ENCODE measurements around the gene RCAN3.
"Not testable (repeated sequence)": the region's sequence is repeated elsewhere in the genome, so short reads cannot be mapped to it uniquely, and the experiment has no call there.

RCAN3 gene

DNA sequence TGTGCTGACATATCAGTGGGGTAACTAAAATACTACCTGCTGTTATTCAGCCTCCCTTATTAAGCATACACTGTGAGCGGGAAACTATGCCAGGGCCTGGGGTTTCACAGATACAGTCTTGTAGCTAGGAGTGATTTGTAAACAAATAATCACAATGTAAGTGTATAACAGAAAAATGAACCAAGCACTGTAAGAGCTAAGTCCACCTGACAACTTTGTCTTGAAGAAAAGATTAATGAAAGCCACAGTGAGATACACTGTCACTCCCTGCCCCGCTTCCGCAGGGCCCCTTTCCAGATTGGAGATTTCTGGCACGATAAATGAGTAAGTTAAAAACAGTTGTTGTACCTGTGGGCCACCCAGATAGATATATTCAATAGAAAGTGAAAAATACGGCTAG, 4.8 kb downstream of the RCAN3 start:
- in situ Hi-C loops (cut with HindIII; ENCODE audit: low sequenced_read_pairs), result no loop called here

DNA sequence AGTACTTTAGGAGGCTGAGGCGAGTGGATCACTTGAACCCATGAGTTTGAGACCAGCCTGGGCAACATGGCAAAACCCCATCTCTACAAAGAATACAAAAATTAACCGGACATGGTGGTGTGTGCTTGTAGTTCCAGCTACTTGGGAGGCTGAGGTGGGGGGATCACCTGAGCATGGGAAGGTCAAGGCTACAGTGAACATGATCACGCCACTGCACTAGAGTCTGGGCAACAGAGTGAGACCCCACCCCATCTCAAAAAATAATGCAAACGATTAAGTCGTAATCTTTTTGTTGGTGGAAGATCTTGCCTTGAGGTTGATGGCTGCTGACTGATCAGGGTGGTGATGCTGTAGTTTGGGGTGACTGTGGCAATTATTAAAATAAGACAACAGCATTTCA, 6.3 kb downstream of the RCAN3 start:
- in situ Hi-C loops (cut with HindIII; ENCODE audit: low sequenced_read_pairs), result no loop called here

GRCh38 chr1:24513706-24514105, 11.1 kb downstream of the RCAN3 start:
- in situ Hi-C loops (cut with HindIII; ENCODE audit: low sequenced_read_pairs), result no loop called here

- in situ Hi-C loops (cut with HindIII; ENCODE audit: low sequenced_read_pairs), result no loop called here
These were observed 12.3 kb downstream of the RCAN3 start for GRCh38 chr1:24514946-24515345.

DNA sequence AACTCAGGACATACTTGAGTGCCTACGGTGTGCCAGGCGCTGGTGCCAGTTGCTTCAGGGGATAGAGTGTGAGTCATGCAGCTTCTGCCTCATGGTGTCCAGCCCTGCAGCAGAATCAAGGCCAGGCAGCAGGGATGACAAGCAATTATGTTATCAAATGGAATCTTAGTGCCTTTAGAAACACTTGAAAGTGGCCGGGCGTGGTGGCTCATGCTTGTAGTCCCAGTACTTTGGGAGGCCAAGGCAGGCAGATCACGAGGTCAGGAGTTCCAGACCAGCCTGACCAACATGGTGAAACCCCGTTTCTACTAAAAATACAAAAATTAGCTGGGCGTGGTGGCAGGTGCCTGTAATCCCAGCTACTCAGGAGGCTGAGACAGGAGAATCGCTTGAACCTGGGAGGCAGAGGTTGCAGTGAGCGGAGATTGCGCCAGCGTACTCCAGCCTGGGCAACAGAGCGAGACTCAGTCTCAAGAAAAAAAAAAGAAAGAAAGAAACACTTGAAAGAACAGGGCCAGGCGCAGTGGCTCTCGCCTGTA, 13.1 kb downstream of the RCAN3 start:
- in situ Hi-C loops (cut with HindIII; ENCODE audit: low sequenced_read_pairs), result not testable (repeated sequence)

- in situ Hi-C loops (cut with HindIII; ENCODE audit: low sequenced_read_pairs), result no loop called here
These were observed 13.9 kb downstream of the RCAN3 start for GRCh38 chr1:24516506-24516905.

DNA sequence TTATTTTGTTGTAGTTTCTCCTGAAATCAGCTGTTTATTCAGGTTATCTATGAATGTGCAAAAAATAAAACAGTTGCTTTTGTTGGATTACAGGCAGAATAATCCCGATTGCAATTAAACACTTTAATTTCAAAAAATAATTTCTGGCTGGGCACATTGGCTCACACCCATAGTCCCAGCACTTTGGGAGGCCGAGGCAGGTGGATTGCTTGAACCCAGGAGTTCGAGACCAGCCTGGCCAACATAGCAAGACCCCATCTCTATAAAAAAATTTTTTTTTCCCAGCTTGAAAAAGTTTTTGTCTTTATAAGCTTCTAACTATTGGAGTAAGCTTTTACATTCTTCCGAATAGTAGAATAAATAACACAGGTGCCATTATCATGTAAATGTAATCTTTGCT, 15.3 kb downstream of the RCAN3 start:
- in situ Hi-C loops (cut with HindIII; ENCODE audit: low sequenced_read_pairs), result no loop called here

DNA sequence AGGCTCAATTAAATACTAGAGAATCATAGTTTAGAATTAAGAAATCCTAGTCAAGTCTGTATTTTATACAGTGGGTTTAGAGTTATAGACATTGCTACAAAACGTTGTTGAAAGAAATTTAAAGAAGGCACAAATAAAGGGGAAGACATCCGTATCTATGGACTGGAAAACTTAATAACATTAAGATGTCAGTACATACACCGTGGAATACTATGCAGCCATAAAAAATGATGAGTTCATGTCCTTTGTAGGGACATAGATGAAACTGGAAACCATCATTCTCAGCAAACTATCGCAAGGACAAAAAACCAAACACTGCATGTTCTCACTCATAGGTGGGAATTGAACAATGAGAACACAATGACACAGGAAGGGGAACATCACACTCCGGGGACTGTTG, 17.6 kb downstream of the RCAN3 start:
- in situ Hi-C loops (cut with HindIII; ENCODE audit: low sequenced_read_pairs), result not testable (repeated sequence)

GRCh38 chr1:24525606-24526005, 23.0 kb downstream of the RCAN3 start:
- in situ Hi-C loops (cut with HindIII; ENCODE audit: low sequenced_read_pairs), result loop anchor here (25.0 kb wide), 1 partner anchor 338 kb away; the partner anchor contains the start of gene IFNLR1

DNA sequence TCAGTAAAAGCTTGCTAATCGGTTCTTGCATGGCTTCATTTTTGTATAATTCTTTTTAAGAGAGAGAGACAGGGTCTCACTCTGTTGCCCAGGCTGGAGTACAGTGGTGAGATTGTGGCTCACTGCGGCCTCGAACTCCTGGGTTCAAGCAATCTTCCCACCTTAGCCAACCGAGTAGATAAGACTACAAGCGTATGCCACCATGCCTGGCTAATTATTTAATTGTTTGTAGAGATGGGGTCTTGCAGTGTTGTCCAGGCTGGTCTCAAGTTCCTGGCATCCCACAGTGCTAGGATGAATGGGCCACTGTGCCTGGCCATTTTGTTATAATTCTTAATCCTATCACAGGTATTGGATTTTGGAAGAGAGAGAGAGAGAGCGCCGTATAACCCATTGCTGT, 23.4 kb downstream of the RCAN3 start:
- in situ Hi-C loops (cut with HindIII; ENCODE audit: low sequenced_read_pairs), result loop anchor here (25.0 kb wide), 1 partner anchor 339 kb away; the partner anchor contains the start of gene IFNLR1

- in situ Hi-C loops (cut with HindIII; ENCODE audit: low sequenced_read_pairs), result loop anchor here (25.0 kb wide), 1 partner anchor 340 kb away; the partner anchor contains the start of gene IFNLR1
These were observed 24.4 kb downstream of the RCAN3 start for GRCh38 chr1:24526940-24527542.

DNA sequence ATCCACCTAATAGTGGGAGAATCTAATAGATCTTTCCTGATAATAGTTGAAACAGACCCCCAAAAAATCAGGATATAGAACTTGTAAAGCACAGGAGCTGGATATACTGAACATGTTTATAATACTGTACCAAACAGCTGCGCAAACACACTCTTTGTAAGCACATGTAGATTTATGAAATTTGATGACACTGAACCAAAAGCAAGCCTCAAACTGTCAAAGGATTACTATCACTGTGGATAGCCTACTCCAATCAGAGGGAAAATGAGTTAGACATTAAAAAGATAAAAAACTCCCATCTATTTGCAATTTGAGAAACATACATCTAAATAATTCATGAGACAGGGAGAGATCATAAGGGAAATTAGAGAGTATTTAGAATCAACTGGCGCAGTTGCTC, 26.1 kb downstream of the RCAN3 start:
- in situ Hi-C loops (cut with HindIII; ENCODE audit: low sequenced_read_pairs), result loop anchor here (25.0 kb wide), 1 partner anchor 341 kb away; the partner anchor contains the start of gene IFNLR1

- in situ Hi-C loops (cut with HindIII; ENCODE audit: low sequenced_read_pairs), result loop anchor here (25.0 kb wide), 1 partner anchor 342 kb away; the partner anchor contains the start of gene IFNLR1
These were observed 26.7 kb downstream of the RCAN3 start for GRCh38 chr1:24529292-24529691.

- in situ Hi-C loops (cut with HindIII; ENCODE audit: low sequenced_read_pairs), result loop anchor here (5.0 to 25.0 kb wide), 2 partner anchors 102 to 348 kb away; partner anchors contain the start of gene IFNLR1
These were observed 32.4 kb downstream of the RCAN3 start for GRCh38 chr1:24535021-24535424.

- in situ Hi-C loops (cut with HindIII; ENCODE audit: low sequenced_read_pairs), result loop anchor here (5.0 to 25.0 kb wide), 2 partner anchors 102 to 348 kb away; partner anchors contain the start of gene IFNLR1
These were observed 33.1 kb downstream of the RCAN3 start for GRCh38 chr1:24535778-24536177.

DNA sequence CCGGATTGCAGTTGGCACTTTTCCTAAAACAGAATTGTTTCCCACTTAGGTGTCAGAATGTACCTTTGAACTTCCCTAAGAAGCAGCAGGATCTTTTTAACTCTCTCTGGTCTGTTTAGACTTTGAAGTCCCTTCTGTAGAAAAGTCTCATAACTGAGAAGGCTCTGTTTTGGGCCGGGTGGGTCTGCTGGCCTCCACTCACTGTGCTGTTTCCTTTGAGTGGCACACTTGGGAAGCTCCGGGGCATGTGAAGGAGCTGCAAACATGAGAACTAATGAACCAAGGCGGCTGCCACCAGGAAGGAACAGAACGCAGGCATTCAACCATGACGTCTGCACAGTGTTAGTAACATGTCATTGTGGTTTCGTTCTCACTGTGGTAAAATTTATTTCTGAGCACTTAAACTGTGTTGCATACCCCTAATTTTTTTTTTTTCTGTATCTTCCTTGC, 33.8 kb downstream of the RCAN3 start:
- in situ Hi-C loops (cut with HindIII; ENCODE audit: low sequenced_read_pairs), result loop anchor here (5.0 to 25.0 kb wide), 2 partner anchors 101 to 349 kb away; partner anchors contain the start of gene IFNLR1

DNA sequence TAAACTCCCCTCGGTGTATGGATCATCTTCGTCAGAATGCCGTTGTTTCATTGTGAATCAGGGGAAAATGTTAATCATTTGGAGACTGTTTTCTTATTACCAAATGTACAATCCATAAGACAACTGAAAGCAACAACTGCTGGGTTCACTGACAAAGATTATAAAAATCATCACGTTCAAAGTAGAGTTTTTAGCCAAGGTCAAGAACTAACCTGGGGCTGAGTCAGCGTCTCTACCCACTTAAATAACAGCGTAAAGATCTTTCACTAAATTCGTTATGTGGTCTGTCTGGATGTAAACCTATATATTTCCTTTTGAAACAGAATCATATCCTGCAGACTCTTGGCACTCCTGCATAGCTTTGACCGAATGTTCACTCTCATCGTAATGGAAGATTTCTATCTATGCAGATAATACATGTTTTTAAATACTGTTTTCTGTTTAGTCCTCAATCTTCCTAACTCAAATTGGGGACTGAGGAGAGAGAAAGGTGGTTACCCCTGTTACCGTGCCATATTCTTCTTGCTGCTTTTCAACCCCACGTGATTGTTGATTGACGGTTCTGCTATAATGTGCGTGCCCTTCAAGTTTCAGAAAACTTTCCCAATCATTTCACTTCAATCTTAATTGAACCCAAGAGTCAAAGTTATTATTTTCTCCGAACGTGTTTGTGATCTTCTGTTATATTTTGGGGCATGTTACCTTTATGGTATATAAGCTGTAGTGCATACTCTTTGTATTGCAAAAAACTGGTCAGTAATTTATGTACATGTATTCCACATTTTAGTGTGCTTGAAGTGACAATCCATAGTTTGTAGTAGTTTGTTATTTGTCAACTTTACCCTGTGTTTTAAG, 37.6 kb downstream of the RCAN3 start:
- in situ Hi-C loops (cut with HindIII; ENCODE audit: low sequenced_read_pairs), result loop anchor here (25.0 kb wide), 1 partner anchor 353 kb away; the partner anchor contains the start of gene IFNLR1

DNA sequence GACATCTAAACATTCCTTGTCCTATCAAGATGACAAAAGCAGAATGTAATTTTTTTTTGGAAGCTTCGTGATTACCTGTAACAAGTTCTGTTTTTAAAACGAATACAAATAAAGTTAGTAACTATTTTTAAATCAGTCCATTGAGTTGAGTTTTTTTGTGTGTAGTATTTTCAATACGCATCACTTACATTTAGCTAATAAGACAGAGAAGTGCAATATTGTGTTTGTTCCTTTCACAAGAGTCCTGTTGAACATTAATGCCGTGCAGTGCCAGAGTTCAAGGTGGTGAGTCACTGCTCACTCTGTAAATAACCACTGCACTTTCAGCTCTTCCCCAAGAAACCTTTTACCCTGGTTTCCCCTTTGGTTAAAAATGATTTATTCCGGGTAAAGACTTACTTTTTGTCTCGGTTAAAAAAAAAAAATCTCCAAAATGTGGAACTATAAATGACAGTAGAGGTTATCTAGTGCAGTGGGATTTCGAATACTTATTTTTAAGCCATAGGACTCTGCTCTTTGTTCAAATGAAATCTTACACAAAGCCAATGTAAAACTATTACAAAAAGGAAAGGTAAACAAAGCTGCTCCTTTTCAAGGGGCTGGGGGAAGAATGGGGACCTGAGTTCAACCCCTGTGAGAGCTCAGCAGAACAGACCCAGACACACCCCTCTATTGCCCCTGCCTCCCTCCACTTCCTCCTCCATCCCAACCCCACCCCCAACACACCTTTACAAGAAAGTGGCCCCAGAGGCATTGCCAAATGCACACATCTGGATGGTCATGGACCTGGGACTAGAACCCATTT, 38.5 kb downstream of the RCAN3 start:
- in situ Hi-C loops (cut with HindIII; ENCODE audit: low sequenced_read_pairs), result loop anchor here (25.0 kb wide), 1 partner anchor 354 kb away; the partner anchor contains the start of gene IFNLR1

DNA sequence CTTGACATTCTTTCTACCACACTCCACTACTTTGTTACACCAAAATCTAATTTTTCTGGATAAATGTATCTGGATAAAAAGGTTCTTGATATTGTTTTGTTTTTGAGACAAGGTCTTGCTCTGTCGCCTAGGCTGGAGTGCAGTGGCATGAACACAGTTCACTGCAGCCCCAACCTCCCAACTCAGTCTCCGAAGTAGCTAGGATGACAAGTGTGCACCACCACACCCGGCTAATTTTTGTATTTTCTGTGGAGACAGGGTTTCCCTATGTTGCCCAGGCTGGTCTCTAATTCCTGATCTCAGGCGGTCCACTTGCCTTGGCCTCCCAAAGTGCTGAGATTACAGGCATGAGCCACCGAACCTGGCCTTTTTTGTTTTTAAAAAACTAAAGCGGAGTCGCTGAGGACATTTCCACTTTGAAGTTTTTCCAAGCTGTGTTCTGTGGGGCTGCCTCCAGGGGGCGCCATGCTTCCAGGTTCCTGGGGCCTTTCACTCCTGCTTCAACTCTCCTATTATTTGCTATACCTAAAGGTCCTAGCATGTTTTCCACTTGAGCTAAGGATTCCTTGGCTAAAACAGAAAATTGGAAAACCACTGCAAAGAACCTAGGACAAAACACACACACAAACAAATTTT, 39.2 kb downstream of the RCAN3 start:
- in situ Hi-C loops (cut with HindIII; ENCODE audit: low sequenced_read_pairs), result loop anchor here (25.0 kb wide), 1 partner anchor 355 kb away; the partner anchor contains the start of gene IFNLR1

DNA sequence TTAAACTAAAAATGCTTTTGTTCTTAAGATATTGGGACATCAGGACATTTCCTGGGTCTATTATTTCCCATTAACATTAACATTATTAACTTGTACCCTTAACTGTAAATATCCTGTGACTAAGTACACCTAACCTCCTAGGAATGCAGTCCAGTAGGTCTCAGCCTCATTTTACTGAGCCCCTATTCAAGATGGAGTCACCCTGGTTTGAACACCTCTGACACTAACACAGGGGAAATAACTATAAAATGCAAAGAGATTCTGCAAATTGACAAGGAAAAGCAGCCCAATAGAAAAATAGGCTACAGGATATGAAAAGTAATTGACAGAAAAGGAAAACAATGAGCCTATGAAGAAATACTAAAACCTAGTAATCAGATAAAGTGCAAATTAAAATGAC, 41.6 kb downstream of the RCAN3 start:
- in situ Hi-C loops (cut with HindIII; ENCODE audit: low sequenced_read_pairs), result loop anchor here (25.0 kb wide), 1 partner anchor 357 kb away; the partner anchor contains the start of gene IFNLR1

All from endothelial cell of hepatic sinusoid (primary cell).